ENCODE data around the gene CCDC124.

GRCh38 chr19:17947815-17948513 lies 15.1 kb downstream of the CCDC124 start:
- TF ChIP-seq CTCF (IDR thresholded peaks at IDR 0.05; ENCODE audit: low read depth, low read length): no peak
- no peak for TF ChIP-seq EZH2phosphoT487 (IDR thresholded peaks at IDR 0.05; ENCODE audit: low read depth)
